Small intestine (tissue), 16 donors: Measurements from ENCODE around the gene CSRNP3. TPM values are rescaled to one million over a fixed set of nuclear protein-coding genes. Genes with fewer than 3 reads are reported as not detected.

ENCODE experiments used
- DNase-seq, 2 donors: peaks; one replicate each; pipeline versions ENCODE4 v3.0.0 to v3.0.0-alpha.2; 2013
- FAIRE-seq: peaks from 2 replicates; lab custom pipeline; 2012; peaks lifted over from hg19 to GRCh38; lab: Jason Lieb, UNC
- H3K27ac ChIP-seq, 3 donors: one replicate each; pipeline ENCODE4 v1.5.1; 2013; ENCODE audit warnings: low read length in 2 of 3, mild to moderate bottlenecking in 2 of 3, control low read depth in 1 of 3, inconsistent platforms in 1 of 3, low read depth in 1 of 3, moderate library complexity in 1 of 3
- H3K27me3 ChIP-seq, 3 donors: one replicate each; pipeline ENCODE4 v1.6.1; 2013; ENCODE audit warnings: low read length in 3 of 3, inconsistent platforms in 1 of 3; ENCODE audit not compliant: control insufficient read depth in 3 of 3, insufficient read depth in 3 of 3
- H3K36me3 ChIP-seq, 3 donors: one replicate each; pipeline ENCODE4 v1.6.1; 2013; ENCODE audit warnings: low read length in 3 of 3, inconsistent platforms in 1 of 3, low read depth in 1 of 3, mild to moderate bottlenecking in 1 of 3, moderate library complexity in 1 of 3; ENCODE audit not compliant: control insufficient read depth in 3 of 3, insufficient read depth in 2 of 3
- H3K4me1 ChIP-seq, 3 donors: one replicate each; pipeline ENCODE4 v1.6.1; 2013; ENCODE audit warnings: low read length in 2 of 3, inconsistent platforms in 1 of 3, low read depth in 1 of 3, mild to moderate bottlenecking in 1 of 3, moderate library complexity in 1 of 3; ENCODE audit not compliant: control insufficient read depth in 3 of 3, insufficient read depth in 2 of 3
- H3K4me3 ChIP-seq, 3 donors: one replicate each; pipeline ENCODE4 v1.5.1; 2013; ENCODE audit warnings: low read length in 3 of 3, control low read depth in 1 of 3, inconsistent platforms in 1 of 3, low read depth in 1 of 3, mild to moderate bottlenecking in 1 of 3, moderate library complexity in 1 of 3
- H3K9me3 ChIP-seq, 2 donors: one replicate each; pipeline ENCODE4 v1.6.1; 2013; ENCODE audit warnings: low read depth in 1 of 2, low read length in 1 of 2; ENCODE audit not compliant: control insufficient read depth in 2 of 2, insufficient read depth in 1 of 2
- WGBS, 3 donors: extraction: QIAGEN DNeasy Blood & Tissue Kit; methylation state at CpG; one replicate each; pipeline ENCODE4 v1.1.7; 2013; 5-methylcytosine and 5-hydroxymethylcytosine counted together
- long read RNA-seq, 10 donors: transcript quantifications; one replicate each; lab custom pipeline, GENCODE V29; 2026
- polyA plus RNA-seq, 4 donors: library from polyadenylated mRNA; stranded (reverse) in 3 of 4; unstranded in 1 of 4; fragments of 200-250 nt in 3 of 4; fragments of 120-200 nt in 1 of 4; gene quantifications; one replicate each; pipeline versions ENCODE4 v1.2.1 to v1.2.3, GENCODE V29; 2013
- donor health status: healthy with polysubstance abuse.
- donor health status: control.
- donor health status: control.
- donor health status: Bipolar disorder and iron deficiency.
- donor health status: healthy.

The CSRNP3 gene, protein sequence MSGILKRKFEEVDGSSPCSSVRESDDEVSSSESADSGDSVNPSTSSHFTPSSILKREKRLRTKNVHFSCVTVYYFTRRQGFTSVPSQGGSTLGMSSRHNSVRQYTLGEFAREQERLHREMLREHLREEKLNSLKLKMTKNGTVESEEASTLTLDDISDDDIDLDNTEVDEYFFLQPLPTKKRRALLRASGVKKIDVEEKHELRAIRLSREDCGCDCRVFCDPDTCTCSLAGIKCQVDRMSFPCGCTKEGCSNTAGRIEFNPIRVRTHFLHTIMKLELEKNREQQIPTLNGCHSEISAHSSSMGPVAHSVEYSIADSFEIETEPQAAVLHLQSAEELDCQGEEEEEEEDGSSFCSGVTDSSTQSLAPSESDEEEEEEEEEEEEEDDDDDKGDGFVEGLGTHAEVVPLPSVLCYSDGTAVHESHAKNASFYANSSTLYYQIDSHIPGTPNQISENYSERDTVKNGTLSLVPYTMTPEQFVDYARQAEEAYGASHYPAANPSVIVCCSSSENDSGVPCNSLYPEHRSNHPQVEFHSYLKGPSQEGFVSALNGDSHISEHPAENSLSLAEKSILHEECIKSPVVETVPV
- 1 to 10 TPM in 1 of 4 donors, under 1 TPM in 3; under 0.01 to 3.7 (median 0.56) TPM for polyA plus RNA-seq
- long read RNA-seq, donor 1: 0 reads
- long read RNA-seq, donor 2: 0 reads
- long read RNA-seq, donor 3: 0 reads
- long read RNA-seq, donor 4, partial matches to known transcripts: 0 of 1 reads
- long read RNA-seq, donor 4, other reads (novel, unspliced or antisense): 0 of 1 reads
- long read RNA-seq, donor 5: 0 reads
- long read RNA-seq, donor 6: 0 reads
- long read RNA-seq, donor 7: 0 reads
- long read RNA-seq, donor 8: 0 reads
- long read RNA-seq, donor 9: 0 reads
- long read RNA-seq, donor 10, partial matches to known transcripts: 0 of 2 reads
- long read RNA-seq, donor 10, other reads (novel, unspliced or antisense): 0 of 2 reads

- no peaks in the 10 kb centered on the region for H3K9me3 ChIP-seq
- peak; percentile 84 to 91 for DNase-seq
- FAIRE-seq: peak; percentile 26
- WGBS, 3 donors: 5 to 15% (median 14%) methylated on average over 8 of the region's 8 CpGs
- H3K4me1 ChIP-seq: no peaks in the 10 kb centered on the region
- H3K36me3 ChIP-seq: no peaks in the 10 kb centered on the region
- peak within 1 kb of the TSS in 2 of 3 donors; percentile 39 to 47 for H3K4me3 ChIP-seq
- peak within 1 kb of the TSS in 1 of 3 donors; percentile 25 for H3K27ac ChIP-seq
- H3K27me3 ChIP-seq: no peaks in the 10 kb centered on the region
Measured at GRCh38 chr2:165469417-165469816, at the start of gene CSRNP3. TSS of gene CSRNP3 (plus strand) at chr2:165469698. CDS start at chr2:165595066, 125,368 bp downstream.

DNA sequence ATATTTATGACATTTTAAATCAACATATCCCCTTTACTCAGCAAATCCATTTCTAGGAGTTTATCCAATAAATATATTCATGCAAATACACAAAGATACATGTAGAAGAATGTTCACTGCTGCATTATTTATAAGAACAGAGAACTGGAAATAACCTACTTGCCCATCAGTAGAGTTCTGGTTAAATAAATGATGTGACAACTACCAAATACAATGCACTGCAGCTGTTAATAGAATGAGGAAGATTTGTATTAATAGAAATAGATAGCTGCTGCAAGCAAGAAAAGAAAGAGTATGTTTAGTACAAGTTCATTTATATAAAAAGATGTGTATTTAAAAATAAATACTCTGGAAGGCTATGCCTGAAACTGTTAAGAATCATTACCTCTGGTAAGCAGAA, 49.3 kb upstream of the CSRNP3 start:
- Histone ChIP-seq H3K4me1 (no peaks in the 10 kb centered on the region), H3K4me3 (no peak overlapping the region), H3K27me3 (no peaks in the 10 kb centered on the region), H3K9me3 (peaks cover 0 to 11% of the 10 kb centered on the region in 2 donors), H3K27ac (no peak overlapping the region), H3K36me3 (no peaks in the 10 kb centered on the region)
- FAIRE-seq (no peak), DNase-seq (no peak)

DNA sequence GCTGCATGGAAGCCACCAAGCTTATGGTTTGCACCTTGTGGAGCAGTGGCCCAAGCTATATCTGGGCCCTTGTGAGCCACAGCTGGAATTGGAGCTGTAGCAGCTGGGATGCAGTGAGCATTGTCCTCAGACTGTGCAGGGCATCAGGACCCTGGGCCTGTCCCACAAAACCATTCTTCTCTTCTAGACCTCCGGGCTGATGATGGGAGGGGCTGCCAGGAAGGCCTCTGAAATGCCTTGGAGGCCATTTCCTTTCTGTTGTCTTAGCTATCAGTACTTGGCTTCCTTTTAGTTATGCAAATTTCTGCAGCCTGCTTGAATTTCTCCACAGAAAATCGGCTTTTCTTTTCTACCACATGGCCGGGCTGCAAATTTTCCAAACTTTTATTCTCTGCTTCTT, 46.4 kb upstream of the CSRNP3 start:
- Histone ChIP-seq H3K4me3 (no peak overlapping the region), H3K9me3 (peaks cover 0 to 11% of the 10 kb centered on the region in 2 donors), H3K36me3 (no peaks in the 10 kb centered on the region), H3K4me1 (no peaks in the 10 kb centered on the region), H3K27me3 (no peaks in the 10 kb centered on the region), H3K27ac (no peak overlapping the region)
- FAIRE-seq: no peak
- no peak for DNase-seq
- WGBS, 3 donors: 82 to 93% (median 86%) methylated on average over 3 of the region's 3 CpGs

DNA sequence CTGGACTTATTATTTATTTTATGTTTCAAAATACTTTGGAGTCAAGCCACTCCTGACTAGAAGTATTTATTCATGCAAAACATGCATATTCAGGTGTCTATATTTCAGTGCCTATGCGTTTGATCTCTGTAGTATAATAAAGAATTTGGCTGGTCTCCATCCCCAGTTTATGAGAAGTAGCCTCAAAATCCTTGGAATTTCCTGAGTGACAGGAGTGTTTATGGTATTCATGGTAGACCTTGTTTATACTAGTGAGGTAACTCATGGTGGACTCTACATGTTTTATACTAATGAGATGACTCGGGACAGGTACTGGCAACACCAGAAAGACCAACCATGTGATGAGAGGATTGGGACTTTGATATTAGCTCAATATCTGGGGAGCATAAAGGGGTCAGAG, 43.9 kb upstream of the CSRNP3 start:
- Histone ChIP-seq H3K9me3 (peaks cover 0 to 11% of the 10 kb centered on the region in 2 donors), H3K36me3 (no peaks in the 10 kb centered on the region), H3K27ac (no peak overlapping the region), H3K4me3 (no peak overlapping the region), H3K27me3 (no peaks in the 10 kb centered on the region), H3K4me1 (no peaks in the 10 kb centered on the region)
- DNase-seq: no peak
- 83 to 90% (median 90%) methylated on average over 2 of the region's 2 CpGs for WGBS, 3 donors
- no peak for FAIRE-seq

- FAIRE-seq (no peak), DNase-seq (no peak)
- Histone ChIP-seq H3K27ac (no peak overlapping the region), H3K9me3 (peaks cover 0 to 8% of the 10 kb centered on the region in 2 donors), H3K27me3 (no peaks in the 10 kb centered on the region), H3K4me3 (no peak overlapping the region), H3K4me1 (no peaks in the 10 kb centered on the region), H3K36me3 (no peaks in the 10 kb centered on the region)
- WGBS, 3 donors: 75 to 85% (median 83%) methylated on average over 4 of the region's 4 CpGs
Measured at GRCh38 chr2:165427686-165428085, 41.8 kb upstream of the CSRNP3 start.

GRCh38 chr2:165428926-165429325, 40.6 kb upstream of the CSRNP3 start:
- no peak for FAIRE-seq

DNA sequence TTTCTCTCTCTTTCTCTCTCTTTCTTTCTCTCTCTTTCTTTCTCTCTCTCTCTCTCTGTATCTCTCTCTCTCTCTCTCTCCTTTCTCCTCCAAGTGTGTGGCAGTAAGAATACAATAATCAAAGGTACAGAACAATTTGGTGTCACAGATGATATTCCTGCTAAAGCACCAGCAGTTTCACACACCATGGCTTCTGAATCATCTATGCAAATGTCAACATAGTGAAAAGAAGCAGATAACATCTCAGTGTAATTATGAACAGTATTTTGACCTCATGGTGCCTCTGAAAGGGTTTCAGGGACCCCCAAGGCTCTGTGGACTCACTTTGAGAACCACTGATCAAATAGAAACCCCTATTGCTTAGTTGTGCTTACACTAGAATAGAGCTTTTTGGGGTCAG, 38.5 kb upstream of the CSRNP3 start:
- FAIRE-seq (no peak), DNase-seq (no peak)
- H3K27me3 ChIP-seq: no peaks in the 10 kb centered on the region
- H3K9me3 ChIP-seq: no peaks in the 10 kb centered on the region
- no peak overlapping the region for H3K27ac ChIP-seq
- H3K4me3 ChIP-seq: no peak overlapping the region
- no peaks in the 10 kb centered on the region for H3K36me3 ChIP-seq
- no peaks in the 10 kb centered on the region for H3K4me1 ChIP-seq

More at GRCh38 chr2:165428926-165429325, 40.6 kb upstream of the CSRNP3 start:
- WGBS, 3 donors: 55 to 81% (median 61%) methylated on average over 1 of the region's 1 CpG
- Histone ChIP-seq H3K27me3 (no peaks in the 10 kb centered on the region), H3K9me3 (no peaks in the 10 kb centered on the region), H3K27ac (no peak overlapping the region), H3K4me1 (no peaks in the 10 kb centered on the region), H3K4me3 (no peak overlapping the region), H3K36me3 (no peaks in the 10 kb centered on the region)
- DNase-seq: no peak

GRCh38 chr2:165432234-165432966, 37.1 kb upstream of the CSRNP3 start:
- H3K36me3 ChIP-seq: no peaks in the 10 kb centered on the region
- H3K27me3 ChIP-seq: no peaks in the 10 kb centered on the region
- DNase-seq: no peak
- no peaks in the 10 kb centered on the region for H3K9me3 ChIP-seq
- no peak overlapping the region for H3K4me3 ChIP-seq
- H3K27ac ChIP-seq: no peak overlapping the region
- no peaks in the 10 kb centered on the region for H3K4me1 ChIP-seq
- FAIRE-seq: no peak
